Stimulated activated CD8-positive, alpha-beta memory T cell treated with anti-CD3 and anti-CD28 coated beads, Interleukin-4, amount 100 ng/mL, for 24 hours (primary cell): ENCODE data around the gene CEP19.

Experiments used
- DNase-seq: peaks from one replicate; pipeline ENCODE4 v3.0.0-alpha.2; 2020; ENCODE audit warnings: low read depth

CEP19 gene

GRCh38 chr3:196662711-196663571 is 49.1 kb downstream of the CEP19 start:
- DNase-seq, result no peak

GRCh38 chr3:196662033-196662432 is 50.0 kb downstream of the CEP19 start:
- DNase-seq, result no peak

DNA sequence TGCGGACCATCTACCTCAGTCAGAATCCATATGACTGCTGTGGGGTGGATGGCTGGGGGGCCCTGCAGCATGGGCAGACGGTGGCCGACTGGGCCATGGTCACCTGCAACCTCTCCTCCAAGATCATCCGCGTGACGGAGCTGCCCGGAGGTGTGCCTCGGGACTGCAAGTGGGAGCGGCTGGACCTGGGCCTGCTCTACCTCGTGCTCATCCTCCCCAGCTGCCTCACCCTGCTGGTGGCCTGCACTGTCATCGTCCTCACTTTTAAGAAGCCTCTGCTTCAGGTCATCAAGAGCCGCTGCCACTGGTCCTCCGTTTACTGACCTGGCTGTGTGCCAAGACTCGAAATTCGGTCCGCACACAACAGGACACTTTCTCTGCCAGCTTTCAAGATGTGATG is 50.6 kb downstream of the CEP19 start:
- no peak for DNase-seq

DNA sequence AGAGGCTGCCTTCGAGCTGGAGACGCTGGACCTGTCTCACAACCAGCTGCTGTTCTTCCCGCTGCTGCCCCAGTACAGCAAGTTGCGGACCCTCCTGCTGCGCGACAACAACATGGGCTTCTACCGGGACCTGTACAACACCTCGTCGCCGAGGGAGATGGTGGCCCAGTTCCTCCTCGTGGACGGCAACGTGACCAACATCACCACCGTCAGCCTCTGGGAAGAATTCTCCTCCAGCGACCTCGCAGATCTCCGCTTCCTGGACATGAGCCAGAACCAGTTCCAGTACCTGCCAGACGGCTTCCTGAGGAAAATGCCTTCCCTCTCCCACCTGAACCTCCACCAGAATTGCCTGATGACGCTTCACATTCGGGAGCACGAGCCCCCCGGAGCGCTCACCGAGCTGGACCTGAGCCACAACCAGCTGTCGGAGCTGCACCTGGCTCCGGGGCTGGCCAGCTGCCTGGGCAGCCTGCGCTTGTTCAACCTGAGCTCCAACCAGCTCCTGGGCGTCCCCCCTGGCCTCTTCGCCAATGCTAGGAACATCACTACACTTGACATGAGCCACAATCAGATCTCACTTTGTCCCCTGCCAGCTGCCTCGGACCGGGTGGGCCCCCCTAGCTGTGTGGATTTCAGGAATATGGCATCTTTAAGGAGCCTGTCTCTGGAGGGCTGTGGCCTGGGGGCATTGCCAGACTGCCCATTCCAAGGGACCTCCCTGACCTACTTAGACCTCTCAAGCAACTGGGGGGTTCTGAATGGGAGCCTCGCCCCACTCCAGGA is 51.5 kb downstream of the CEP19 start:
- DNase-seq, result no peak

DNA sequence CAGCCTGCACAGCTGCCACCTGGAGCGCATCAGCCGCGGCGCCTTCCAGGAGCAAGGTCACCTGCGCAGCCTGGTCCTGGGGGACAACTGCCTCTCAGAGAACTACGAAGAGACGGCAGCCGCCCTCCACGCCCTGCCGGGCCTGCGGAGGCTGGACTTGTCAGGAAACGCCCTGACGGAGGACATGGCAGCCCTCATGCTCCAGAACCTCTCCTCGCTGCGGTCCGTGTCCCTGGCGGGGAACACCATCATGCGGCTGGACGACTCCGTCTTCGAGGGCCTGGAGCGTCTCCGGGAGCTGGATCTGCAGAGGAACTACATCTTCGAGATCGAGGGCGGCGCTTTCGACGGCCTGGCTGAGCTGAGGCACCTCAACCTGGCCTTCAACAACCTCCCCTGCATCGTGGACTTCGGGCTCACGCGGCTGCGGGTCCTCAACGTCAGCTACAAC is 52.1 kb downstream of the CEP19 start:
- DNase-seq, result no peak
